Endodermal cell (in vitro differentiated cells): ENCODE results near the gene FTHL17. TPM values are rescaled to one million over a fixed set of nuclear protein-coding genes. Genes with fewer than 3 reads are reported as not detected.
A peak's percentile ranks its signal among the peaks of the same experiment; 100 is the strongest.

Source experiments
- DNase-seq: peaks from one replicate; pipeline ENCODE4 v3.0.0-alpha.2; 2017
- H3K27ac ChIP-seq: 2 replicates; pipeline ENCODE4 v1.5.1; 2013; ENCODE audit warnings: mild to moderate bottlenecking, low read depth, low read length, moderate library complexity
- H3K27me3 ChIP-seq: 2 replicates; pipeline ENCODE4 v1.6.1; 2013; ENCODE audit warnings: mild to moderate bottlenecking, low read length, moderate library complexity; ENCODE audit not compliant: insufficient read depth, control insufficient read depth, poor library complexity, severe bottlenecking
- H3K36me3 ChIP-seq: 2 replicates; pipeline ENCODE4 v1.7.0; 2013; ENCODE audit warnings: mild to moderate bottlenecking, low read length, moderate library complexity; ENCODE audit not compliant: control insufficient read depth, insufficient read depth
- H3K4me1 ChIP-seq: one replicate; pipeline ENCODE4 v1.7.0; 2013; ENCODE audit warnings: low read length; ENCODE audit not compliant: control insufficient read depth, insufficient read depth
- H3K4me3 ChIP-seq: 2 replicates; pipeline ENCODE4 v1.5.1; 2013; ENCODE audit warnings: mild to moderate bottlenecking, low read length, moderate library complexity
- H3K9ac ChIP-seq: 2 replicates; pipeline ENCODE4 v1.6.1; 2013; ENCODE audit warnings: mild to moderate bottlenecking, low read length, moderate library complexity; ENCODE audit not compliant: poor library complexity, severe bottlenecking; ENCODE audit errors: extremely low read depth
- H3K9me3 ChIP-seq: 2 replicates; pipeline ENCODE4 v1.6.1; 2013; ENCODE audit warnings: mild to moderate bottlenecking, low read length, moderate library complexity; ENCODE audit not compliant: control insufficient read depth
- H3K27ac Mint-ChIP-seq: 2 replicates; pipeline ENCODE4 v1.8.0; 2020; ENCODE audit warnings: mixed read lengths
- H3K27me3 Mint-ChIP-seq: 2 replicates; pipeline ENCODE4 v1.8.0; 2021; ENCODE audit warnings: mild to moderate bottlenecking, mixed read lengths; ENCODE audit not compliant: insufficient read depth
- H3K36me3 Mint-ChIP-seq: 2 replicates; pipeline ENCODE4 v1.8.0; 2020; ENCODE audit warnings: low read depth, mixed read lengths
- H3K4me1 Mint-ChIP-seq: 2 replicates; pipeline ENCODE4 v1.8.0; 2020; ENCODE audit warnings: mixed read lengths
- H3K4me3 Mint-ChIP-seq: 2 replicates; pipeline ENCODE4 v1.8.0; 2020; ENCODE audit warnings: mild to moderate bottlenecking, moderate library complexity, mixed read lengths
- H3K9me3 Mint-ChIP-seq: 2 replicates; pipeline ENCODE4 v1.8.0; 2020; ENCODE audit warnings: mild to moderate bottlenecking, mixed read lengths
- CTCF ChIP-seq: fragments of 200-600 bp; sonication (generic); conservative IDR thresholded peaks from 2 replicates; pipeline ENCODE4 v1.5.0; 2021; ENCODE audit warnings: antibody characterized with exemption, mild to moderate bottlenecking
- WGBS, 2 experiments: methylation state at CpG; one replicate each; pipeline versions ENCODE4 v1.1.5 to v1.1.7; 2013; ENCODE audit warnings: missing lambda C conversion rate in 2 of 2, mixed read lengths in 1 of 2; ENCODE audit not compliant: insufficient coverage in 1 of 2, insufficient read length in 1 of 2; 5-methylcytosine and 5-hydroxymethylcytosine counted together
- total RNA-seq, 2 donors: library from RNA; stranded (reverse); fragmentation: NEBNext Ultra II Directional in 1 of 2; extraction: Animal tissue kit (Norgen Biotek cat#: 25700) in 1 of 2; gene quantifications; 2 replicates in 1 of 2; 3 replicates in 1 of 2; pipeline ENCODE4 v1.2.1, GENCODE V29; 2021

The FTHL17 gene
- total RNA-seq, 2 donors from 2014 or later, result not detected

GRCh38 chrX:31058284-31058683 lies 13.6 kb downstream of the FTHL17 start:
- WGBS, 2 experiments, result 90 to 100% methylated on average over 1 to 7 of the region's 7 CpGs
- no peaks in the 10 kb centered on the region for H3K9me3 ChIP-seq
- no peak for DNase-seq

GRCh38 chrX:31057691-31058090 lies 14.2 kb downstream of the FTHL17 start:
- Histone ChIP-seq H3K27me3 (no peaks in the 10 kb centered on the region), H3K36me3 (no peaks in the 10 kb centered on the region), H3K27ac (no peak overlapping the region), H3K9me3 (no peaks in the 10 kb centered on the region), H3K4me3 (no peak overlapping the region), H3K4me1 (no peaks in the 10 kb centered on the region), H3K9ac (no peak overlapping the region)
- Mint-ChIP-seq H3K4me3 (no peak overlapping the region), H3K36me3 (no peaks in the 10 kb centered on the region), H3K27me3 (no peaks in the 10 kb centered on the region), H3K4me1 (no peaks in the 10 kb centered on the region), H3K9me3 (peaks cover 24% of the 10 kb centered on the region), H3K27ac (no peak overlapping the region)
- TF ChIP-seq CTCF, result no peak
- 83% methylated on average over 2 of the region's 4 CpGs; no CpG with 5 or more reads in 1 of the 2 experiments for WGBS, 2 experiments
- no peak for DNase-seq

More at GRCh38 chrX:31058284-31058683, 13.6 kb downstream of the FTHL17 start:
- Mint-ChIP-seq H3K4me1 (no peaks in the 10 kb centered on the region), H3K9me3 (peaks cover 26% of the 10 kb centered on the region), H3K4me3 (no peak overlapping the region), H3K36me3 (no peaks in the 10 kb centered on the region), H3K27ac (no peak overlapping the region), H3K27me3 (no peaks in the 10 kb centered on the region)
- Histone ChIP-seq H3K9ac (no peak overlapping the region), H3K27me3 (no peaks in the 10 kb centered on the region), H3K4me1 (no peaks in the 10 kb centered on the region), H3K27ac (no peak overlapping the region), H3K36me3 (no peaks in the 10 kb centered on the region), H3K4me3 (no peak overlapping the region)
- TF ChIP-seq CTCF, result no peak

- WGBS, 2 experiments, result 83 to 100% methylated on average over 1 to 3 of the region's 3 CpGs
- Mint-ChIP-seq H3K4me3 (no peak overlapping the region), H3K9me3 (peaks cover 27% of the 10 kb centered on the region), H3K27ac (no peak overlapping the region), H3K36me3 (no peaks in the 10 kb centered on the region), H3K4me1 (no peaks in the 10 kb centered on the region), H3K27me3 (no peaks in the 10 kb centered on the region)
- DNase-seq, result no peak
- Histone ChIP-seq H3K9ac (no peak overlapping the region), H3K36me3 (no peaks in the 10 kb centered on the region), H3K9me3 (no peaks in the 10 kb centered on the region), H3K27ac (no peak overlapping the region), H3K27me3 (no peaks in the 10 kb centered on the region), H3K4me3 (no peak overlapping the region), H3K4me1 (no peaks in the 10 kb centered on the region)
- TF ChIP-seq CTCF, result peak; percentile 18
Observed at GRCh38 chrX:31057291-31057690, 14.6 kb downstream of the FTHL17 start.
